Activated CD4-positive, alpha-beta T cell treated with anti-CD3 and anti-CD28 coated beads for 36 hours (primary cell): ENCODE data around the gene SYT11. TPM values are rescaled to one million over a fixed set of nuclear protein-coding genes. Genes with fewer than 3 reads are reported as not detected.

Experiments used
- ATAC-seq: fragments of 200-7000 bp; cut with Tn5 transposase; one replicate; pipeline ENCODE4 v1.10.0; 2021; ENCODE audit warnings: mild to moderate bottlenecking, moderate library complexity
- CTCF ChIA-PET: fragments of 350-600 bp; sonication (Branson Sonifier 250); formaldehyde crosslinking; loops from one replicate; lab custom pipeline; 2021; ENCODE audit warnings: antibody characterized with exemption; lab: Charles Lee
- POLR2A ChIA-PET: fragments of 350-600 bp; sonication (Branson Sonifier 250); formaldehyde crosslinking; loops from one replicate; lab custom pipeline; 2021; ENCODE audit warnings: antibody characterized with exemption, inconsistent platforms; lab: Charles Lee
- DNase-seq: peaks from one replicate; pipeline ENCODE4 v3.0.0-alpha.2; 2020
- H3K27ac Mint-ChIP-seq: one replicate; pipeline ENCODE4 v1.8.0; 2021; ENCODE audit warnings: mixed read lengths
- H3K27me3 Mint-ChIP-seq: one replicate; pipeline ENCODE4 v1.8.0; 2021; ENCODE audit warnings: mixed read lengths
- H3K36me3 Mint-ChIP-seq: one replicate; pipeline ENCODE4 v1.8.0; 2021; ENCODE audit warnings: low read depth, mixed read lengths
- H3K4me1 Mint-ChIP-seq: one replicate; pipeline ENCODE4 v1.8.0; 2021; ENCODE audit warnings: mixed read lengths
- H3K4me3 Mint-ChIP-seq: one replicate; pipeline ENCODE4 v1.8.0; 2021; ENCODE audit warnings: mild to moderate bottlenecking, moderate library complexity, mixed read lengths
- H3K9me3 Mint-ChIP-seq: one replicate; pipeline ENCODE4 v1.8.0; 2021; ENCODE audit warnings: low read depth, mixed read lengths
- intact Hi-C, 2 experiments: fragments of 100-400 bp; cut with DNase I in 1 of 2; cut with micrococcal nuclease in 1 of 2; formaldehyde crosslinking; loops; one replicate each; pipeline versions ENCODE4 v1.14.2 to v1.15.1; 2022 to 2024; cut with DNase I, micrococcal nuclease
- total RNA-seq, 2 experiments: library from RNA; stranded (reverse); gene quantifications; one replicate each; pipeline ENCODE4 v1.2.3, GENCODE V29; 2021

Gene SYT11
- total RNA-seq, 2 experiments from 2014 or later: 14.3 to 14.8 TPM

GRCh38 chr1:155840386-155840785 lies 19.0 kb upstream of the SYT11 start:
- intact Hi-C loops: no loop called here
- Mint-ChIP-seq H3K27me3 (no peaks in the 10 kb centered on the region), H3K27ac (no peak overlapping the region), H3K36me3 (peaks cover 26% of the 10 kb centered on the region), H3K9me3 (no peaks in the 10 kb centered on the region), H3K4me1 (peaks cover 37% of the 10 kb centered on the region), H3K4me3 (no peak overlapping the region)
- CTCF ChIA-PET: interaction anchor here (1.2 to 1.5 kb wide), 3 partner anchors 11 to 149 kb away, joined by 3 to 4 read pairs (median 4); no protein-coding TSS in a partner anchor
- ATAC-seq (no peak), DNase-seq (no peak)
- POLR2A ChIA-PET: interaction anchor here (0.6 kb wide), 1 partner anchor 701 kb away, joined by 5 read pairs; no protein-coding TSS in a partner anchor

DNA sequence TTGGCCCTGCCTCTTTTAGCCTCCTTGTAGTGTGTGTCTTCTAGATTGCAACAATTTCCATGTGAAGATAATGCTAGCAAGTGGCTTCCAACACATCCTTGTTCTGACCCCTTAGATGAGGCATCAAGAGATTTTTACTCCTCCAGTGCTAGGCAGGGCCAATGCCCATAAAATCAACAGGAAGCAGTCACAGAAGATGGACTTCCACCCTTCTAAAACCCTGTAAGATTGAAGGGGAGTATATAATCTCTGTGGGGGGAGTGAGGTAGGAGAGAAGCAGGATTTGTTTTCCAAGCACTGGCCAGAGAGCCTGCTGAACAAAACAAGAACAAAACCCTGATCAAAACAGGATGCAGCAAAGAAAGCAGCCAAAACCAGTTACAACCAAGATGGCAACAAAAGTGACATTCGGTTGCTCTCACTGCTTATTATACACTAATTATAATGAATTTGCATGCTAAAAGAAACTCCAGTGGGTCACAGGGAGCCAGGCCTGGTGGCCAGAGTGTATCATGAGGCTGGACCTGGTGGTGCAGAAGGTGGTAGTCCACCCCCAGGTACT lies 14.4 kb upstream of the SYT11 start:
- H3K4me1 Mint-ChIP-seq: peaks cover 47% of the 10 kb centered on the region
- intact Hi-C loops: no loop called here
- H3K9me3 Mint-ChIP-seq: no peaks in the 10 kb centered on the region
- H3K4me3 Mint-ChIP-seq: no peak overlapping the region
- DNase-seq (no peak), ATAC-seq (no peak)
- H3K27ac Mint-ChIP-seq: no peak overlapping the region
- no peaks in the 10 kb centered on the region for H3K27me3 Mint-ChIP-seq
- POLR2A ChIA-PET: no interaction called here
- H3K36me3 Mint-ChIP-seq: peaks cover 41% of the 10 kb centered on the region
- CTCF ChIA-PET: interaction anchor here (0.7 kb wide), 1 partner anchor 145 kb away, joined by 3 read pairs; no protein-coding TSS in a partner anchor

GRCh38 chr1:155847823-155848529 lies 11.4 kb upstream of the SYT11 start:
- CTCF ChIA-PET: interaction anchor here (1.7 kb wide), 1 partner anchor 9 kb away, joined by 7 read pairs; no protein-coding TSS in a partner anchor
- Mint-ChIP-seq H3K9me3 (no peaks in the 10 kb centered on the region), H3K4me1 (peaks cover 55% of the 10 kb centered on the region), H3K27me3 (no peaks in the 10 kb centered on the region), H3K27ac (peak overlapping the region; percentile 76), H3K4me3 (no peak overlapping the region), H3K36me3 (peaks cover 58% of the 10 kb centered on the region)
- POLR2A ChIA-PET: interaction anchor here (0.6 kb wide), 1 partner anchor 168 kb away, joined by 3 read pairs; no protein-coding TSS in a partner anchor
- ATAC-seq: peak; percentile 90
- intact Hi-C loops: no loop called here
- peak; percentile 10 for DNase-seq

DNA sequence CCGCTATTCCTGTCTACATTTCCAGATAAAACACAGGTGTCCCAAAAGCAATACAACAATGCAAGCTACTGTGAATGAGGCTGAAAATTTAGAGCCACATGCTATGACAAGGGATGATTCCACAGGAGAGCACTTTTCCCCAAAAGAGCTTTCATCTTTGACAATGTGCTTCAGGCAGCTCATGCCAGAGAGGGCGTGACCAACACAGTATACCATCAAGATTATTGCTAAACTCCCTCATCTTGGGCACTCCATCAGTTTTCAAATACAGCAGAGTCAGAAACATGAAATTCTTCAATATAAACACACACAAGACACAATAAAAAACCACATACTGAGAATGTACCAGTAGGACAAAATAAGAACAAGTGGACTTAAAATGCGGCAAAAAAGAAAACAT lies 9.0 kb upstream of the SYT11 start:
- H3K27ac Mint-ChIP-seq: peak overlapping the region; percentile 21
- ATAC-seq (no peak), DNase-seq (no peak)
- intact Hi-C loops: loop anchor here in 1 of 2 experiments (10.0 kb wide), 1 partner anchor 894 kb away; the partner anchor contains the start of gene MRPL24
- H3K36me3 Mint-ChIP-seq: peaks cover 53% of the 10 kb centered on the region
- H3K27me3 Mint-ChIP-seq: no peaks in the 10 kb centered on the region
- no peaks in the 10 kb centered on the region for H3K9me3 Mint-ChIP-seq
- H3K4me3 Mint-ChIP-seq: no peak overlapping the region
- ChIA-PET POLR2A (no interaction called here), CTCF (interaction anchor here (0.7 kb wide), 1 partner anchor 17 kb away, joined by 3 read pairs; no protein-coding TSS in a partner anchor)
- peaks cover 43% of the 10 kb centered on the region for H3K4me1 Mint-ChIP-seq

- ChIA-PET POLR2A (interaction anchor here (0.6 to 0.8 kb wide), 3 partner anchors 13 to 75 kb away, joined by 3 read pairs; no protein-coding TSS in a partner anchor), CTCF (interaction anchor here (0.8 to 1.3 kb wide), 5 partner anchors 9 to 649 kb away, joined by 3 to 7 read pairs (median 4); no protein-coding TSS in a partner anchor)
- ATAC-seq (no peak), DNase-seq (no peak)
- intact Hi-C loops: loop anchor here (1.0 to 10.0 kb wide), 7 partner anchors 121 to 888 kb away; partner anchors contain the start of genes ARHGEF2 (in 1 of the 2), ASH1L (in 1 of the 2), DAP3 (in 1 of the 2) and FDPS (in 1 of the 2)
- H3K4me3 Mint-ChIP-seq: peak overlapping the region; percentile 96
- H3K36me3 Mint-ChIP-seq: peaks cover 25% of the 10 kb centered on the region
- H3K27ac Mint-ChIP-seq: peak overlapping the region; percentile 98
- no peaks in the 10 kb centered on the region for H3K9me3 Mint-ChIP-seq
- H3K27me3 Mint-ChIP-seq: peaks cover 3% of the 10 kb centered on the region
- peaks cover 57% of the 10 kb centered on the region for H3K4me1 Mint-ChIP-seq
Observed at GRCh38 chr1:155856257-155856974, 3.0 kb upstream of the SYT11 start.

DNA sequence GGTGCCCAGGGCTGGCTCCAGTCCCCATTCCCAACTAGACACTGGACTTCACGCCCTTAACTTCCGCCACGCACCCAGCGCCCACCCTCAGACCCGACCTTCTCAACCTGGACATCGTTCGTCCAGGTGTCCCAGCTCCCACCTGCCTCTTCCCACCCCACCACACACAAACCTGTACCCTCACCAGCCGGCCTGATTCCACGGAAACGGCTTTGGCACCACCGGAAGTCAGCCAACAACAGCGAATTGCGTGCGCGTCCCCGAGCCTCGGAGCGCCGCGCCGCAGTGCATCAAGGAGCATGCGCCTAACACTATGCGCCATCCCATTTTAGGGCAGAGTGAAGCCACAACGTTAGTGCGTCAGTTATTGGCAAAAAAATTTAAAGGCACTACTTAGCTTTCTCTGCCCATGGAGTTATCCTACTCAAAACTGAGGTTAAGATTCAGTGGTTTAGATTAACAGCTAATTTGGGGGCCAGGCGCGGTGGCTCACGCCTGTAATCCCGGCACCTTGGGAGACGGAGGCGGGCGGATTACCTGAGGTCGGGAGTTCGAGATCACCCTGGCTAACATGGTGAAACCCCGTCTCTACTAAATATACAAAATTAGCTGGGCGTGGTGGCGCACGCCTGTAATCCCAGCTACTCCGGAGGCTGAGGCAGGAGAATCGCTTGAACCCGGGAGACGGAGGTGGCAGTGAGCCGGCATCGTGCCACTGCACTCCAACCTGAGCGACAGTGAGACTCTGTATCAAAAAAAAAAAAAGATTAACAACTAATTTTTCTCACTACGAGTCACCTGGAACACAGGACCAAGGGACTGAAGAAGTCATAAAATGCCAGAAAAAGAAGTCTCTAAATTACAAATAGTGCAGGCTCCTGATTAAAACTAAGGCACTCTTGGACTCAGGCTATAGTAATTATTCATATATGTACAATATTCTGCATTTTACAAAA lies 2.1 kb upstream of the SYT11 start, which contains the start of gene GON4L:
Gene GON4L, minus strand, starts transcription at position 240 of the 956 bp plus-strand sequence. CDS start 3,434 bp downstream, outside the sequence.
- H3K4me3 Mint-ChIP-seq: peak within 1 kb of the TSS; percentile 96
- intact Hi-C loops: loop anchor here (1.0 to 10.0 kb wide), 9 partner anchors 54 to 888 kb away; partner anchors contain the start of genes ARHGEF2 (in 1 of the 2), ASH1L (in 1 of the 2), CLK2 (in 1 of the 2) and DAP3 (in 1 of the 2)
- peaks cover 52% of the 10 kb centered on the region for H3K4me1 Mint-ChIP-seq
- ATAC-seq (peak; percentile 69), DNase-seq (peak; percentile 94)
- H3K36me3 Mint-ChIP-seq: peaks cover 20% of the 10 kb centered on the region
- H3K9me3 Mint-ChIP-seq: no peaks in the 10 kb centered on the region
- ChIA-PET CTCF (interaction anchor here (0.8 to 1.3 kb wide), 5 partner anchors 9 to 650 kb away, joined by 3 to 7 read pairs (median 4); no protein-coding TSS in a partner anchor), POLR2A (interaction anchor here (0.6 to 0.7 kb wide), 3 partner anchors 29 to 190 kb away, joined by 3 to 4 read pairs (median 3); no protein-coding TSS in a partner anchor)
- peaks cover 3% of the 10 kb centered on the region for H3K27me3 Mint-ChIP-seq
- peak within 1 kb of the TSS; percentile 98 for H3K27ac Mint-ChIP-seq

- Mint-ChIP-seq H3K4me3 (peak overlapping the region; percentile 78), H3K27ac (peak overlapping the region; percentile 83), H3K4me1 (peaks cover 44% of the 10 kb centered on the region), H3K9me3 (no peaks in the 10 kb centered on the region), H3K36me3 (peaks cover 7% of the 10 kb centered on the region), H3K27me3 (peaks cover 3% of the 10 kb centered on the region)
- CTCF ChIA-PET: interaction anchor here (0.6 to 2.4 kb wide), 5 partner anchors 11 to 551 kb away, joined by 4 to 7 read pairs (median 5); partner anchors contain the start of gene FDPS
- intact Hi-C loops: loop anchor here (1.0 to 10.0 kb wide), 15 partner anchors 52 to 886 kb away; partner anchors contain the start of genes ARHGEF2 (in 2 of the 2), KHDC4 (in 2 of the 2), CCT3 (in 1 of the 2) and DAP3 (in 1 of the 2)
- POLR2A ChIA-PET: interaction anchor here (0.5 to 1.2 kb wide), 4 partner anchors 35 to 119 kb away, joined by 3 to 11 read pairs (median 4); no protein-coding TSS in a partner anchor
- ATAC-seq (peak; percentile 6), DNase-seq (peak; percentile 56)
Observed at GRCh38 chr1:155858800-155859233, 550 bp upstream of the SYT11 start.

GRCh38 chr1:155859881-155860871 lies 809 bp downstream of the SYT11 start:
- H3K9me3 Mint-ChIP-seq: no peaks in the 10 kb centered on the region
- DNase-seq (peak; percentile 79), ATAC-seq (peak; percentile 30)
- CTCF ChIA-PET: interaction anchor here (1.1 to 2.4 kb wide), 3 partner anchors 9 to 552 kb away, joined by 5 to 7 read pairs (median 7); partner anchors contain the start of gene FDPS
- peaks cover 42% of the 10 kb centered on the region for H3K4me1 Mint-ChIP-seq
- peaks cover 3% of the 10 kb centered on the region for H3K36me3 Mint-ChIP-seq
- peaks cover 3% of the 10 kb centered on the region for H3K27me3 Mint-ChIP-seq
- POLR2A ChIA-PET: interaction anchor here (0.6 to 1.2 kb wide), 5 partner anchors 33 to 732 kb away, joined by 3 to 11 read pairs (median 3); partner anchors contain the start of gene PMF1
- peak overlapping the region; percentile 83 for H3K27ac Mint-ChIP-seq
- intact Hi-C loops: loop anchor here (1.0 to 10.0 kb wide), 15 partner anchors 51 to 885 kb away; partner anchors contain the start of genes ARHGEF2 (in 2 of the 2), KHDC4 (in 2 of the 2), CCT3 (in 1 of the 2) and DAP3 (in 1 of the 2)
- peak overlapping the region; percentile 78 for H3K4me3 Mint-ChIP-seq
